Astrocyte (in vitro differentiated cells and primary cell): Measurements from ENCODE around the gene PBXIP1. TPM values are rescaled to one million over a fixed set of nuclear protein-coding genes. Genes with fewer than 3 reads are reported as not detected.

Source experiments
- DNase-seq: peaks from one replicate; pipeline ENCODE4 v3.0.0-alpha.2; 2010; ENCODE audit warnings: low read depth
- FAIRE-seq: peaks from 2 replicates; lab custom pipeline; 2011; peaks lifted over from hg19 to GRCh38; lab: Jason Lieb, UNC
- H2AFZ ChIP-seq: 2 replicates; pipeline ENCODE4 v1.6.0; 2012; ENCODE audit warnings: low read depth, low read length, inconsistent platforms
- H3K27ac ChIP-seq: 2 replicates; pipeline ENCODE4 v1.5.1; 2011; ENCODE audit warnings: low read depth, low read length, inconsistent platforms
- H3K27me3 ChIP-seq: 2 replicates; pipeline ENCODE4 v1.6.0; 2011; ENCODE audit warnings: low read length, inconsistent platforms; ENCODE audit not compliant: insufficient read depth
- H3K36me3 ChIP-seq: 2 replicates; pipeline ENCODE4 v1.5.1; 2011; ENCODE audit warnings: low read length, inconsistent platforms; ENCODE audit not compliant: insufficient read depth
- H3K4me1 ChIP-seq: 2 replicates; pipeline ENCODE4 v1.5.1; 2011; ENCODE audit warnings: low read length, inconsistent platforms; ENCODE audit not compliant: insufficient read depth
- H3K4me2 ChIP-seq: 2 replicates; pipeline ENCODE4 v1.6.0; 2012; ENCODE audit warnings: low read length, inconsistent platforms
- H3K4me3 ChIP-seq: 2 replicates; pipeline ENCODE4 v1.5.1; 2011; ENCODE audit warnings: low read depth, mild to moderate bottlenecking, low read length, inconsistent platforms; ENCODE audit not compliant: insufficient read depth
- H3K79me2 ChIP-seq: 2 replicates; pipeline ENCODE4 v1.6.0; 2012; ENCODE audit warnings: mild to moderate bottlenecking, low read length, inconsistent platforms; ENCODE audit not compliant: insufficient read depth
- H3K9ac ChIP-seq: 2 replicates; pipeline ENCODE4 v1.6.0; 2012; ENCODE audit warnings: mild to moderate bottlenecking, low read length, inconsistent platforms
- H3K9me3 ChIP-seq: 2 replicates; pipeline ENCODE4 v1.5.1; 2012; ENCODE audit warnings: low read depth, mild to moderate bottlenecking, low read length, inconsistent platforms; ENCODE audit not compliant: insufficient read depth
- H4K20me1 ChIP-seq: 2 replicates; pipeline ENCODE4 v1.6.0; 2012; ENCODE audit warnings: low read length, inconsistent platforms; ENCODE audit not compliant: insufficient read depth
- H3K27ac Mint-ChIP-seq: one replicate; pipeline ENCODE4 v1.8.0; 2021; ENCODE audit warnings: mild to moderate bottlenecking, mixed read lengths; ENCODE audit not compliant: unreplicated experiment
- H3K27me3 Mint-ChIP-seq: one replicate; pipeline ENCODE4 v1.8.0; 2021; ENCODE audit warnings: low read depth, mixed read lengths; ENCODE audit not compliant: unreplicated experiment
- H3K36me3 Mint-ChIP-seq: one replicate; pipeline ENCODE4 v1.8.0; 2021; ENCODE audit warnings: low read depth, mixed read lengths; ENCODE audit not compliant: unreplicated experiment
- H3K4me1 Mint-ChIP-seq: one replicate; pipeline ENCODE4 v1.8.0; 2021; ENCODE audit warnings: low read depth, mixed read lengths; ENCODE audit not compliant: unreplicated experiment
- H3K4me3 Mint-ChIP-seq: one replicate; pipeline ENCODE4 v1.8.0; 2021; ENCODE audit warnings: mild to moderate bottlenecking, moderate library complexity, mixed read lengths; ENCODE audit not compliant: unreplicated experiment
- H3K9me3 Mint-ChIP-seq: one replicate; pipeline ENCODE4 v1.8.0; 2021; ENCODE audit warnings: mild to moderate bottlenecking, mixed read lengths; ENCODE audit not compliant: unreplicated experiment
- EZH2 ChIP-seq: IDR thresholded peaks from 2 replicates; pipeline ENCODE4 v1.6.1; 2012; ENCODE audit warnings: mild to moderate bottlenecking, low read length, inconsistent platforms; ENCODE audit not compliant: insufficient read depth
- total RNA-seq: library from RNA; stranded (reverse); gene quantifications from 2 replicates; pipeline ENCODE4 v1.2.1, GENCODE V29; 2021
- TF ChIP-seq, protein P1 (sequence below): IDR thresholded peaks from 2 replicates; pipeline ENCODE4 v1.5.1; 2011; ENCODE audit warnings: low read depth, mild to moderate bottlenecking, inconsistent platforms, low read length, moderate library complexity; ENCODE audit not compliant: insufficient read depth

Gene PBXIP1
- total RNA-seq, 1 donor from 2014 or later = 89.2 TPM

- peaks cover 22% of the 10 kb centered on the region for H3K4me1 Mint-ChIP-seq
- FAIRE-seq (no peak), DNase-seq (peak; percentile 95)
- no peaks in the 10 kb centered on the region for H3K9me3 Mint-ChIP-seq
- Histone ChIP-seq H4K20me1 (no peaks in the 10 kb centered on the region), H3K36me3 (no peaks in the 10 kb centered on the region), H3K79me2 (peaks cover 4% of the 10 kb centered on the region), H3K4me1 (peaks cover 23% of the 10 kb centered on the region), H3K4me3 (peak within 1 kb of the TSS; percentile 77), H3K9ac (peak within 1 kb of the TSS; percentile 97), H3K27me3 (no peaks in the 10 kb centered on the region), H2AFZ (peak within 1 kb of the TSS; percentile 99), H3K4me2 (peak within 1 kb of the TSS; percentile 89), H3K9me3 (no peaks in the 10 kb centered on the region), H3K27ac (peak within 1 kb of the TSS; percentile 100)
- no peaks in the 10 kb centered on the region for H3K27me3 Mint-ChIP-seq
- peak within 1 kb of the TSS; percentile 99 for H3K27ac Mint-ChIP-seq
- peaks cover 2% of the 10 kb centered on the region for H3K36me3 Mint-ChIP-seq
- H3K4me3 Mint-ChIP-seq = peak within 1 kb of the TSS; percentile 98
- TF ChIP-seq EZH2 = no peak
- TF ChIP-seq, protein P1, sequence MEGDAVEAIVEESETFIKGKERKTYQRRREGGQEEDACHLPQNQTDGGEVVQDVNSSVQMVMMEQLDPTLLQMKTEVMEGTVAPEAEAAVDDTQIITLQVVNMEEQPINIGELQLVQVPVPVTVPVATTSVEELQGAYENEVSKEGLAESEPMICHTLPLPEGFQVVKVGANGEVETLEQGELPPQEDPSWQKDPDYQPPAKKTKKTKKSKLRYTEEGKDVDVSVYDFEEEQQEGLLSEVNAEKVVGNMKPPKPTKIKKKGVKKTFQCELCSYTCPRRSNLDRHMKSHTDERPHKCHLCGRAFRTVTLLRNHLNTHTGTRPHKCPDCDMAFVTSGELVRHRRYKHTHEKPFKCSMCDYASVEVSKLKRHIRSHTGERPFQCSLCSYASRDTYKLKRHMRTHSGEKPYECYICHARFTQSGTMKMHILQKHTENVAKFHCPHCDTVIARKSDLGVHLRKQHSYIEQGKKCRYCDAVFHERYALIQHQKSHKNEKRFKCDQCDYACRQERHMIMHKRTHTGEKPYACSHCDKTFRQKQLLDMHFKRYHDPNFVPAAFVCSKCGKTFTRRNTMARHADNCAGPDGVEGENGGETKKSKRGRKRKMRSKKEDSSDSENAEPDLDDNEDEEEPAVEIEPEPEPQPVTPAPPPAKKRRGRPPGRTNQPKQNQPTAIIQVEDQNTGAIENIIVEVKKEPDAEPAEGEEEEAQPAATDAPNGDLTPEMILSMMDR = no peak
Observed at GRCh38 chr1:154936555-154937084, 19.3 kb downstream of the PBXIP1 start, which contains the start of gene PMVK. Gene PMVK, minus strand, starts transcription at chr1:154936719. Its CDS starts 34 bp downstream, at chr1:154936685.

DNA sequence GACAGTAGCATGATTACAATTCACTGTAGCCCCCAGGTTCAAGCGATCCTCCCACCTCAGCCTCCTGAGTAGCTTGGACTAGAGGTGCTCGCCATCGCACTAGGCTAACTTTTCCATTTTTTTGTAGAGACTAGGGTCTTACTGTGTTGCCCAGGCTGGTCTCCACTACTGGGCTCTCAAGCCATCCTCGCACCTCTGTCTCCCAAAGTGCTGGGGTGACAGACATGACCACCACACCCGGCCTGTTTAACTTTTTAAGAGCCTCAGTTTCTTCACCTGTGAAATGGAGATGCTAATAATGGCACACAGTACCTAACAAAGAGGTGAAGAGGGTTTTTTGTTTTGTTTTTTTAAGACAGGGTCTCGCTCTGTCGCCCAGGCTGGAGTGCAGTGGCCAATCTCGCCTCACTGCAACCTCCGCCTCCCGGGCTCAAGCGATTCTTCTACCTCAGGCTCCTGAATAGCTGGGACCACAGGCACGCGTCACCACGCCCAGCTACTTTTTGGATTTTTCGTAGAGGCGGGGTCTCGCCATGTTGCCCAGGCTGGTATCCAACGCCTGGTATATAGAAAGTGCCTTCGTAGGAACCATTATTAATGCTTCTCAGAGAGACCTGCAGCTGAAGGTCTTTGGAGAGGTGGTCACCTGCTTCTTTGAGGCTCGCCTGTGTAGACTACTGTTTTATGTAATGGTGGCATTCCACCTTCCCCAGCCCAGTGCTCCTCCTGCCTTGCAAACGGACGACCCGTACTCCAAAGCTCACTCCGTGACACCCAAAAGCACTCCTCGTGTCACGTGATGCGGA is 19.9 kb downstream of the PBXIP1 start:
- TF ChIP-seq, protein P1 = no peak
- no peak for TF ChIP-seq EZH2
- Histone ChIP-seq H3K36me3 (no peaks in the 10 kb centered on the region), H3K9me3 (no peaks in the 10 kb centered on the region), H2AFZ (peak overlapping the region; percentile 99), H3K27me3 (no peaks in the 10 kb centered on the region), H3K4me2 (peak overlapping the region; percentile 89), H3K79me2 (peaks cover 4% of the 10 kb centered on the region), H3K27ac (peak overlapping the region; percentile 100), H3K4me3 (peak overlapping the region; percentile 77), H3K9ac (peak overlapping the region; percentile 97), H4K20me1 (no peaks in the 10 kb centered on the region), H3K4me1 (peaks cover 23% of the 10 kb centered on the region)
- FAIRE-seq = no peak
- Mint-ChIP-seq H3K4me3 (peak overlapping the region; percentile 98), H3K9me3 (no peaks in the 10 kb centered on the region), H3K36me3 (peaks cover 2% of the 10 kb centered on the region), H3K27me3 (no peaks in the 10 kb centered on the region), H3K4me1 (peaks cover 17% of the 10 kb centered on the region), H3K27ac (peak overlapping the region; percentile 99)
- DNase-seq = no peak
